DMS114 treated with DMSO at 0.1 percent for 48 hours (cell line): ENCODE results near the gene CCNJ.
A peak's percentile ranks its signal among the peaks of the same experiment; 100 is the strongest.
"Not testable (repeated sequence)": the region's sequence is repeated elsewhere in the genome, so short reads cannot be mapped to it uniquely, and the experiment has no call there.

Source experiments
- DNase-seq: peaks from one replicate; lab custom pipeline; 2025; ENCODE audit not compliant: unreplicated experiment; lab: John Stamatoyannopoulos, UW

The CCNJ gene

DNA sequence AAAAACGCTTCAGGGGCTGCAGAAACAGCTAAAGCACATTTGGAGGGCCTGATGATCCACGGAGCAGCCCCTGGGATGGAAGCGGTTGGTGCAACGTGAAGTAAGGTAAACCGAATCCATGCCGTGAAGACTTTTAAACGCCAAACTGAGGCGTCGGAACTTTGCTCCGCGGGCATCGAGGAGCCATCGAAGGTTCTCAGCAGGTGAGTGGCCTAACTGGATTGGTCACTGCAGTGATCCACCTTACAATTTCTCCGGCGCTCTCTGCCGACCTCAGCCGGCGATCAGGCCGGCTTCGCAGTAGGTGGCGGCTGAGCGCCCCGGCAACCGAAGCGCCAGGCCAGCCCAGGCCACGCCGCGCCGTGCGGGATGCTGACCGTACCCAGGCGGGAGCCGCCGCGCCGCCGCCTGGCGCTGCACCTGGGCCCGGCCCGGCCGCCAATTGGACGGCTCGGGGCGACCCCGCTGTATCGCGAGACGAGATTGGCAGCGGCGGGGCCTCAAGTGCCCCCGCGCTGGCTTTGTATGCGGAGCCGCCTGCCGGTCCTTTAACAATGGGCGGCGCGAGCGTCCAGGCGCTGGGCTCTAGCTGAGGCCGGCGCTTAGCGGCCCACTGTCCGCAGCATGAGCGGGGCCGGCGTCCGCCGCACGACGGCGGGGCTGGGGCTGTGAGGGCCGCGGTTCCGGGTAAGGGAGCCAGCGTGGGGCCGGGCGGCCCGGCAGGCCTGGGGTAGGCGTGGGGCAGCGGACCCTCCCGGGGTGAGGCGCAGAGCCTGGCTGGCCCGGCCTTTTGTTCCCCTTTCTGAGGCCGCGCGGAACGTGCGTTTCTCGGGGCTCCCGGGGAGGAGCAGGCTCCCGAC, at the start of gene CCNJ:
CCNJ (plus strand) TSS at position 551 of the 860 bp plus-strand sequence. CDS start 811 bp downstream, outside the sequence.
- DNase-seq = peak; percentile 66

- DNase-seq = not testable (repeated sequence)
Measured at GRCh38 chr10:95994376-95994775, 49.0 kb upstream of the CCNJ start.

DNA sequence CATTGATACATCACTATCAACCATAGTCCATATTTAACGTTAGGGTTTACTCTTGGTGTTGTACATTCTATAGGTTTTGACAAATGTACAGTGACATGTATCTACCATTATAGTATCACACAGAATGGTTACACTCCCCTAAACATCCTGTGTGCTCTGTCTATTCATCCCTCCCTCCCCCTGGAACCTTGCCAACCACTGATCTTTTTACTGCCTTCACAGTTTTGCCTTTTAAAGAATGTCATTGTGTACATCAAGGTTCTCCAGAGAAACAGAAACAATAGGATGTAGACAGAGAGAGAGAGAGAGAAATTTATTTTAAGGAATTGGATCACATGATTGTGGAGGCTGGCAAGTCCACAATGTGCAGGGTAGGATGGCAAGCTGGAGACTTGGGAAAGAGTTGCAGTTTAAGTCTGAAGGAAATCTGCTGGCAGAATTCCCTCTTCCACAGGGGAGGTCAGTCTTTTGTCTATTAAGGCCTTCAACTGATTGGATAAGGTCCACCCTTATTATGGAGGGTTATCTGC, 45.1 kb upstream of the CCNJ start:
- DNase-seq = no peak

DNA sequence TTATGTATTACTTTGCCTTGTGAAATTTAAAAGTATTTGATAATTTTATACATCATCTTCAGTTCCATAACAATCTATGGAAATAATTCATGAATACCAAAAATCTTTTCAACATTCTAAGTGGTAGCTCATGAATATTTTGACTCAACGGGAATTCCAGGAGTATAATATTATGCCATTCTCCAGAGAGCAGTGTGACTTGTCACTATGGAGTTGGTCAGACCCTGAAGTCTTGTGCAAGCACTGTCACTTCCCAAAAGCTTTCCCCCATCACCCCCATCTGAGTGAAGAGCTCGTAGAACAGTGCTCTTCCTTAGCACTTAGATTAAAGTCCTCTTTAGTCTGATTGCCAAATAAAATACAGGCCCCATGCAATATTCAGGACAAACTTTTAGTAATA, 29.4 kb upstream of the CCNJ start:
- DNase-seq = no peak

DNA sequence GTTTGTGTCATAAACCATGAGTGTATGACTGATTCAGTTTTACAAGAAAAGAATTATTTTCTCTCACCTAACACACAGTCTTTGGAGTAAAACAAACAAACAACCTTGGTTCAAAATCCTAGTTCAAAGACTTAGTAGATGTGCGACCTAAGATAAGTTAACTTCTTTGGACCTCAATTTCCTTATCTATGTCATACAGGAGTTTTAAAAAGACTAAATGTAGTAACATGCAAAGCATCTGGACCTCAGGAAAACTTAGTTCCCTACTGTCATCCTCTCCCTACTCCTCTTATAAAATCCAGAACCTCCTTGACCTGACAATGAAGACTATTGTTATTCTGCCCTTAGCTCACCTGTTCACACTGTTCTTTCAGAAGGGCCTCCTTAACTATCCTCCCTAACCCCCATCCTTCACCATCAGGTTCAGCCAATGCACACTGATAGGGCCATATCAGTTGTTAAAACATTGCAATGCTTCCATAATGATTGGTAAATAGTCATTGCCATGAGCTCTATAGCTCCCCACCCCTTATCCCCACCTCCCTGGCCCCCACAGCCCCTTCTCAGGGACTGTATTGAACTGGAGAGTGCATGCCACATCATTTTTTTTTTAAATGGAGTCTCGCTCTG, 28.8 kb upstream of the CCNJ start:
- DNase-seq = no peak

GRCh38 chr10:96017191-96017687, 26.1 kb upstream of the CCNJ start:
- DNase-seq = peak; percentile 61

GRCh38 chr10:96021332-96021731, 22.1 kb upstream of the CCNJ start:
- no peak for DNase-seq

DNA sequence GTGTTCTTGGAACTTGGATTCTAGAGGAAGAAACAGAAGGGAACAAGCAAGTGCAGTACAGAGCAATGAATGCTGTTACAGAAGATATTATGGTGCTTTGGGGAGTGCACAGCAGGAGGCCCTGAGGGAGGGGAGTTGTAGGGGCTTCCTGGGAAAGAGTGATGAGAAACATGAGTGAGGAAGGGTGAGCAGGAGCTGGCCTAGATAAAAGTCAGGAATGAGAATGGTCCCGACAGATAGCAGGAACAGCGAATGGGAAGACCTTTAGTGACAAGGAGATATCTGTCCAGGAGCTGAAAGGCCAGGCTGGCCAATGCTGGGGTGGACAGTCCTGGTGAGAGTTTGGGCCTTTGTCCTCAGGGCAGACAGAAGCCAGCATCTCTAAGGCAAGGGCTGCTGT, 20.6 kb upstream of the CCNJ start:
- DNase-seq = no peak

- no peak for DNase-seq
Measured at GRCh38 chr10:96023168-96023567, 20.2 kb upstream of the CCNJ start.

GRCh38 chr10:96025566-96025965, 17.8 kb upstream of the CCNJ start:
- DNase-seq = peak; percentile 14

DNA sequence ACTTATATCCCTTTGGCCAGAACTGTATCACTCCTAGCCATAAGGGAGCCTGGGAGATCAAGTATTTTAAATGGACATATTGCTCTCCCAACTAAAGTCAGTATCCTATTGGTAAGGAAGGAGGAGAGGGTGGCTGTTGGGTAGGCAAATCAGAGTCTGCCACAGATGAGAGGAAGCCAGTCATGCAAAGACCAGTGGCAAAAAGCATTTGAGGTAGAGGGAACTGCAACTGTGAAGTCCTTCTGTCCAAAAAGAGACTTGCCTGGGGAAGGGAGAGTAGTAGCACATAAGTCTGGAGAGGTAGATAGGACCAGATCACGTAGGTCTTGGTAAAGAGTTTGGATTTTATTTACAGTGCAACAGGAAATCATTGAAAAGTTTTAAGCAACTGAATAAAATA, 8.8 kb upstream of the CCNJ start:
- DNase-seq = no peak

DNA sequence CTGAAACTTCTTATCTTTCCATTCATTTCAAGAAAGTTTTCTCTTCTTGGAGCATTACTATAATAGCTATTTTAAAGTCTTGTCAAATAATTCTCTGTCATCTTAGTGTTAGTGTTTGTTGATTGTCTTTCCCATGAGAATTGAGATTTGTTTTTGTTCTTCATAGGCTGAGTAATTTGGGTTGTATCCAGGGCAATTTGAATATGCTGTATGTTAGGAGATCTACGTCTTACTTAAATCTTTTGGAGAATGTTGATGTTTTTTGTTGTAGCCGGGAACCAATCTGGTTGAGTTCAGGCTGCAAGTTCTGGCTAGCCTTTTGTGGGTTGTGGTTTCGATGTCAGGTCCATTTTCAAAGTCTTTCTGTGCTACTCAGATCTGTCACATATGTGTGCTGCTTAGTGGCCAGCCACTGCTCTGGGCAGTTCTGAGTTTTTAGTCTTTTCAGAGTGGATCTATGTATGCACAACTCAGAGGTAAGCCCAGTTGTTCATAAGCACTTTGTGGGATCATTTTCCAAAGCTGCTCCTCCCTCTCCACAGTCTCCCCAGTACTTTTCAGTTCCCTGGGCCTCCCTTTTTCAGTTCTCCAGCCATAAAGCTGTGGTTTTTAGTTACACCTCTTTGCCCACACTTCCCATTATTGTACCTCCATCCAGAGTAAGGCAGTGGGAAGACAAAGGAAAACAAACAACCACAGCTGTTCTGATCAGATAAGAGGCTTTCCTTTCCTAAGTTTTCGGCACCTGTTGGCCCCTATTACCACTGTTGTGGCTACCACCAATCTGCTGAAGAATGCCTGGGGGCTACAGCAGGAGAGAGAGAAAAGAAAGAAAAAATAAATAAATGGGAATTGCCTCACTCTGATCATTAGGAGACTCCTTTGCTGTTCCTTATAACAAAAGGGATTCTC, 4.7 kb upstream of the CCNJ start:
- DNase-seq = no peak

- no peak for DNase-seq
Measured at GRCh38 chr10:96041146-96041545, 2.2 kb upstream of the CCNJ start.

- DNase-seq = no peak
Measured at GRCh38 chr10:96043893-96044715, 721 bp downstream of the CCNJ start.

GRCh38 chr10:96044736-96045135, 1.4 kb downstream of the CCNJ start:
- DNase-seq = peak; percentile 13

DNA sequence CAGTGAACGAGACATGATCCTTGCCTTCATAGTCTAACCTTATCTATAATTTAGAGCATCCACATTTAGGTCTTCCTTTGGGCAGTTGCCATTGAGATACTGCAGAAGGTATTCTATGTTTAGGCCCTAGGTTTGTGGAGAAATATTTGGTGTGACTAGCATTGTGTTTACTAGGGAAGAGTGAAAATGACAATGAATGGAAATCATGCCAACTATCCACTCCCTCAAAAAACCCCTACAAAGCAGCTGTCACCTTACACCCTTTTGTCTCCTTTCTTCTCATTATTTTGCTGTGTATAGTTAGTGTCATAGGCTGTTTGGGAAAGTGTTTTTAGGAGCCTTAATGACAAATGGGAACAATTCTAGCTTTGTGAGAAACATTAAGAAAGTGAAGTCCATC, 3.2 kb downstream of the CCNJ start:
- DNase-seq = no peak

GRCh38 chr10:96047004-96047649, 3.7 kb downstream of the CCNJ start:
- no peak for DNase-seq

GRCh38 chr10:96047925-96048324, 4.5 kb downstream of the CCNJ start:
- DNase-seq = not testable (repeated sequence)

- DNase-seq = no peak
Measured at GRCh38 chr10:96049340-96049739, 6.0 kb downstream of the CCNJ start.

- no peak for DNase-seq
Measured at GRCh38 chr10:96053985-96054384, 10.6 kb downstream of the CCNJ start.
